ENCODE measurements around the gene LUC7L.
A peak's percentile ranks its signal among the peaks of the same experiment; 100 is the strongest.
"Not testable (repeated sequence)": the region's sequence is repeated elsewhere in the genome, so short reads cannot be mapped to it uniquely, and the experiment has no call there.

The LUC7L gene

GRCh38 chr16:228852-229730 is at the start of gene LUC7L:
LUC7L (minus strand) TSS chr16:229449; CDS start chr16:229339, 110 bp downstream.
- DNase-seq (ENCODE audit: low read depth in 2 of 2) = peak; percentile 80 to 84

GRCh38 chr16:278863-279366 is 49.7 kb upstream of the LUC7L start:
- DNase-seq (ENCODE audit: low read depth in 2 of 2) = no peak

GRCh38 chr16:276426-277077 is 47.3 kb upstream of the LUC7L start:
- DNase-seq (ENCODE audit: low read depth in 2 of 2) = no peak

GRCh38 chr16:275786-276232 is 46.6 kb upstream of the LUC7L start, which contains the start of gene RGS11:
RGS11 (minus strand) TSS chr16:275944; CDS start chr16:275911, 33 bp downstream.
- no peak for DNase-seq (ENCODE audit: low read depth in 2 of 2)

GRCh38 chr16:275041-275641 is 45.9 kb upstream of the LUC7L start:
- no peak for DNase-seq (ENCODE audit: low read depth in 2 of 2)

- DNase-seq (ENCODE audit: low read depth in 2 of 2) = no peak
Observed at GRCh38 chr16:273547-274421, 44.5 kb upstream of the LUC7L start.

- DNase-seq (ENCODE audit: low read depth in 2 of 2) = no peak
Observed at GRCh38 chr16:272633-273546, 43.6 kb upstream of the LUC7L start.

GRCh38 chr16:270381-271255 is 41.4 kb upstream of the LUC7L start:
- no peak for DNase-seq (ENCODE audit: low read depth in 2 of 2)

- DNase-seq (ENCODE audit: low read depth in 2 of 2) = no peak
Observed at GRCh38 chr16:269061-269796, 40.0 kb upstream of the LUC7L start.

- no peak for DNase-seq (ENCODE audit: low read depth in 2 of 2)
Observed at GRCh38 chr16:268141-269053, 39.1 kb upstream of the LUC7L start.

- not testable (repeated sequence) for DNase-seq (ENCODE audit: low read depth in 2 of 2)
Observed at GRCh38 chr16:267562-267961, 38.3 kb upstream of the LUC7L start.

GRCh38 chr16:266258-267164 is 37.3 kb upstream of the LUC7L start:
- DNase-seq (ENCODE audit: low read depth in 2 of 2) = no peak

- no peak for DNase-seq (ENCODE audit: low read depth in 2 of 2)
Observed at GRCh38 chr16:265711-266110, 36.5 kb upstream of the LUC7L start.

GRCh38 chr16:265002-265529 is 35.8 kb upstream of the LUC7L start:
- DNase-seq (ENCODE audit: low read depth in 2 of 2) = no peak

- DNase-seq (ENCODE audit: low read depth in 2 of 2) = no peak
Observed at GRCh38 chr16:264440-264951, 35.2 kb upstream of the LUC7L start.

GRCh38 chr16:263944-264343 is 34.7 kb upstream of the LUC7L start:
- DNase-seq (ENCODE audit: low read depth in 2 of 2) = no peak

Measured in stimulated activated CD8-positive, alpha-beta memory T cell treated with anti-CD3 and anti-CD28 coated beads, Interleukin-2, amount 100 ng/mL, for 48 hours (primary cell).